Fibroblast of lung (primary cell): ENCODE measurements around the gene ERBB4. TPM values are rescaled to one million over a fixed set of nuclear protein-coding genes. Genes with fewer than 3 reads are reported as not detected.

Experiments
- DNase-seq, 2 donors: peaks; one replicate each; pipeline versions ENCODE4 v3.0.0 to v3.0.0-alpha.2; 2010; ENCODE audit warnings: low read depth in 2 of 2
- H2AFZ ChIP-seq: 2 replicates; pipeline ENCODE4 v1.5.1; 2012; ENCODE audit warnings: low read length, control low read depth, inconsistent platforms
- H3K27ac ChIP-seq: 2 replicates; pipeline ENCODE4 v1.5.1; 2011; ENCODE audit warnings: low read length, control low read depth; ENCODE audit not compliant: insufficient read depth
- H3K27me3 ChIP-seq: 2 replicates; pipeline ENCODE4 v1.5.1; 2011; ENCODE audit warnings: mild to moderate bottlenecking, low read length; ENCODE audit not compliant: control insufficient read depth, insufficient read depth
- H3K36me3 ChIP-seq: 2 replicates; pipeline ENCODE4 v1.5.1; 2011; ENCODE audit warnings: low read length; ENCODE audit not compliant: control insufficient read depth, insufficient read depth
- H3K4me1 ChIP-seq: 2 replicates; pipeline ENCODE4 v1.5.1; 2011; ENCODE audit warnings: low read length; ENCODE audit not compliant: control insufficient read depth, insufficient read depth; ENCODE audit errors: extremely low read depth
- H3K4me2 ChIP-seq: 2 replicates; pipeline ENCODE4 v1.5.1; 2011; ENCODE audit warnings: low read length, control low read depth; ENCODE audit not compliant: insufficient read depth; ENCODE audit errors: extremely low read depth
- H3K4me3 ChIP-seq, 4 experiments: fragments of 200-600 bp in 1 of 4; sonication (generic) in 1 of 4; replicated peaks in 1 of 4; 2 replicates each; pipeline ENCODE4 v1.5.1; 2011 to 2016; ENCODE audit warnings: low read length in 4 of 4, low read depth in 3 of 4, mild to moderate bottlenecking in 3 of 4, control low read depth in 2 of 4, inconsistent platforms in 1 of 4, mixed read lengths in 1 of 4; ENCODE audit not compliant: insufficient read depth in 1 of 4; ENCODE audit errors: control extremely low read depth in 1 of 4
- H3K79me2 ChIP-seq: 2 replicates; pipeline ENCODE4 v1.5.1; 2012; ENCODE audit warnings: mild to moderate bottlenecking, low read length, inconsistent platforms; ENCODE audit not compliant: control insufficient read depth, insufficient read depth
- H3K9ac ChIP-seq: 2 replicates; pipeline ENCODE4 v1.5.1; 2011; ENCODE audit warnings: mild to moderate bottlenecking, low read length, control low read depth; ENCODE audit not compliant: insufficient read depth
- H3K9me3 ChIP-seq: 2 replicates; pipeline ENCODE4 v1.5.1; 2012; ENCODE audit warnings: low read depth, low read length; ENCODE audit not compliant: control insufficient read depth, insufficient read depth
- H4K20me1 ChIP-seq: 2 replicates; pipeline ENCODE4 v1.5.1; 2011; ENCODE audit warnings: low read length; ENCODE audit not compliant: control insufficient read depth, insufficient read depth; ENCODE audit errors: extremely low read depth
- CTCF ChIP-seq, 2 donors: IDR thresholded peaks in 1 of 2; conservative IDR thresholded peaks in 1 of 2; 1 replicate in 1 of 2; 2 replicates in 1 of 2; pipeline ENCODE4 v1.5.1; 2011 to 2012; ENCODE audit warnings: low read length in 2 of 2, control low read depth in 1 of 2, inconsistent platforms in 1 of 2, low read depth in 1 of 2, mild to moderate bottlenecking in 1 of 2
- EZH2 ChIP-seq: IDR thresholded peaks from 2 replicates; pipeline ENCODE4 v1.5.1; 2012; ENCODE audit warnings: low read length, control low read depth, mild to moderate bottlenecking; ENCODE audit errors: missing control alignments
- polyA plus RNA-seq, 2 donors: library from polyadenylated mRNA; depleted of rRNA in 1 of 2; stranded (reverse) in 1 of 2; unstranded in 1 of 2; fragments of >200 nt; gene quantifications; 2 replicates each; pipeline ENCODE4 v1.2.1, GENCODE V29; 2011 to 2012; ENCODE audit warnings: missing spikeins in 1 of 2
- total RNA-seq: library from RNA; depleted of rRNA; stranded (reverse); fragments of >200 nt; gene quantifications from 2 replicates; pipeline ENCODE4 v1.2.1, GENCODE V29; 2014

The ERBB4 gene
- total and polyA plus RNA-seq, 2 donors (not counting 1 experiment from before 2014, with no cell fraction given) = 0.08 to 0.17 TPM

GRCh38 chr2:211816754-211817153 lies 721.8 kb downstream of the ERBB4 start:
- no peaks in the 10 kb centered on the region for H3K27me3 ChIP-seq
- no peak for DNase-seq
- no peaks in the 10 kb centered on the region for H3K9me3 ChIP-seq
- no peak overlapping the region for H2AFZ ChIP-seq
- no peaks in the 10 kb centered on the region for H3K79me2 ChIP-seq
- no peaks in the 10 kb centered on the region for H3K4me1 ChIP-seq
- no peak overlapping the region for H3K9ac ChIP-seq
- no peak overlapping the region for H3K4me3 ChIP-seq
- H3K4me2 ChIP-seq = no peak overlapping the region
- H4K20me1 ChIP-seq = no peaks in the 10 kb centered on the region
- TF ChIP-seq EZH2 (no peak), CTCF (conservative IDR thresholded peaks at IDR 0.05 in 1 of 2, IDR thresholded peaks at IDR 0.05 in 1 of 2; ENCODE audit: low read depth in 1 of 2, low read length in 2 of 2) (no peak)
- no peaks in the 10 kb centered on the region for H3K36me3 ChIP-seq
- H3K27ac ChIP-seq = no peak overlapping the region

- Histone ChIP-seq H3K9ac (no peak overlapping the region), H3K4me3 (no peak overlapping the region), H4K20me1 (no peaks in the 10 kb centered on the region), H3K4me1 (no peaks in the 10 kb centered on the region), H3K27ac (no peak overlapping the region), H3K79me2 (no peaks in the 10 kb centered on the region), H3K27me3 (no peaks in the 10 kb centered on the region), H3K9me3 (no peaks in the 10 kb centered on the region), H2AFZ (no peak overlapping the region), H3K36me3 (no peaks in the 10 kb centered on the region), H3K4me2 (no peak overlapping the region)
- TF ChIP-seq CTCF (conservative IDR thresholded peaks at IDR 0.05 in 1 of 2, IDR thresholded peaks at IDR 0.05 in 1 of 2; ENCODE audit: low read depth in 1 of 2, low read length in 2 of 2) (no peak), EZH2 (no peak)
- no peak for DNase-seq
Observed at GRCh38 chr2:211812587-211812986, 726.0 kb downstream of the ERBB4 start.

GRCh38 chr2:211802666-211803065 lies 735.9 kb downstream of the ERBB4 start:
- H4K20me1 ChIP-seq = no peaks in the 10 kb centered on the region
- H3K36me3 ChIP-seq = no peaks in the 10 kb centered on the region
- TF ChIP-seq CTCF (conservative IDR thresholded peaks at IDR 0.05 in 1 of 2, IDR thresholded peaks at IDR 0.05 in 1 of 2; ENCODE audit: low read depth in 1 of 2, low read length in 2 of 2) (no peak), EZH2 (no peak)
- H3K27me3 ChIP-seq = no peaks in the 10 kb centered on the region
- H3K4me2 ChIP-seq = no peak overlapping the region
- H3K4me1 ChIP-seq = no peaks in the 10 kb centered on the region
- no peak overlapping the region for H3K27ac ChIP-seq
- no peak overlapping the region for H3K4me3 ChIP-seq
- no peak overlapping the region for H2AFZ ChIP-seq
- H3K9me3 ChIP-seq = no peaks in the 10 kb centered on the region
- no peaks in the 10 kb centered on the region for H3K79me2 ChIP-seq
- no peak for DNase-seq
- H3K9ac ChIP-seq = no peak overlapping the region
